BJ (cell line): ENCODE results near the gene SLCO3A1. TPM values are rescaled to one million over a fixed set of nuclear protein-coding genes. Genes with fewer than 3 reads are reported as not detected.

ENCODE experiments used
- CTCF ChIA-PET: fragments of 350-600 bp; formaldehyde crosslinking; extraction: SDS; loops from one replicate; lab custom pipeline; 2021; ENCODE audit warnings: antibody characterized with exemption, inconsistent platforms; lab: Yijun Ruan, JAX
- POLR2A ChIA-PET: fragments of 300-600 bp; sonication (Branson Sonifier 250); formaldehyde crosslinking; extraction: SDS; loops from one replicate; lab custom pipeline; 2021; ENCODE audit warnings: antibody characterized with exemption; lab: Charles Lee
- DNase-seq: peaks from one replicate; pipeline ENCODE4 v3.0.0-alpha.2; 2011; ENCODE audit warnings: low read depth
- H3K27me3 ChIP-seq: 2 replicates; pipeline ENCODE4 v1.6.0; 2011; ENCODE audit warnings: low read length; ENCODE audit not compliant: control insufficient read depth, insufficient read depth
- H3K36me3 ChIP-seq: 2 replicates; pipeline ENCODE4 v1.5.1; 2011; ENCODE audit warnings: low read length; ENCODE audit not compliant: control insufficient read depth, insufficient read depth
- H3K4me3 ChIP-seq: 2 replicates; pipeline ENCODE4 v1.5.1; 2011; ENCODE audit warnings: low read depth, mild to moderate bottlenecking, control low read depth, low read length
- CTCF ChIP-seq: IDR thresholded peaks from 2 replicates; pipeline ENCODE4 v1.5.1; 2011; ENCODE audit warnings: low read depth, mild to moderate bottlenecking, control low read depth, inconsistent platforms, low read length, moderate library complexity; ENCODE audit not compliant: insufficient read depth
- polyA plus RNA-seq: library from polyadenylated mRNA; depleted of rRNA; stranded (reverse); fragments of >200 nt; gene quantifications from 2 replicates; pipeline ENCODE4 v1.2.3, GENCODE V29; 2011

Gene SLCO3A1
- polyA plus RNA-seq, 1 experiment = 7.8 TPM

DNA sequence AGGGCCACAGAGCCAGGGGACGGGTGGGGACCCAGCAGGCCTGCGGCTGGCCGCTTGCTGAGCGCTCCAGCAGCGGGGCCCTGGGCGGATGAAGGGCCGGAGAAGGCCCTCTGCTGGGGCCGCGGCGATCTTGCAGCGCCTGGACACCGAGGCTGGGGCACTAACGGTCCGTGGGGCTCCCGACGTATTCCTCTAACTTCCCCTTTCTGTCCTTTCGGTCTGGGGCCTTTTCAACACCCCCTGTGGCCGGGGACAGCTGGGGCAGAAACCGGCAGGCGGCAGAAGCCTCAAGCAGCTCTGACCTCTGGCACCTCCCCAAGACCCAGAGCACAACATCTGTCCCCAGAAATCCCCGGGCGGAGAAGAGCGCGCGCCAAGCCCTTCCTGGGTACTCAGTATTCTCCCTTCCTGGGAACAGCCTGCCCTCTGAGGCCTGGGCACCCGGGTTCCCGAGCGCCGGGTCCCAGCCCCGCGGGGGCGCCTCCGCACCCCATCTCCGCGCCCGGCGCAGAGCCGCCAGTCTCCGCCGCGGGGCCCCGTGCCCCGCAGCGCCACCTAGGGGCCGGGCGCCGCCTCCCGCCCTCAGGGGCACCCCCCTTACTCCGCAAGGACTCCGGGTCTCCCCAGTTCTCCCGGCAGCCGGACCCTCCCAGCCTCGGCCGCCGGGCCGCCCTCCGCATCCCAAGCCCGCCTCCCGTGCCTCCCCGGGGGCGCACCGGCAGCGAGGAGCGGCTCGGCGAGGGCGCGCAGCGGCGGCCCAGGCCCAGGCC, 582 bp upstream of the SLCO3A1 start:
- TF ChIP-seq CTCF = peak; percentile 78
- Histone ChIP-seq H3K36me3 (no peaks in the 10 kb centered on the region), H3K27me3 (no peaks in the 10 kb centered on the region), H3K4me3 (peak overlapping the region; percentile 58)
- ChIA-PET POLR2A (no interaction called here), CTCF (interaction anchor here (0.6 to 3.1 kb wide), 26 partner anchors 8 to 225 kb away, joined by 3 to 29 read pairs (median 4); no protein-coding TSS in a partner anchor)
- no peak for DNase-seq

DNA sequence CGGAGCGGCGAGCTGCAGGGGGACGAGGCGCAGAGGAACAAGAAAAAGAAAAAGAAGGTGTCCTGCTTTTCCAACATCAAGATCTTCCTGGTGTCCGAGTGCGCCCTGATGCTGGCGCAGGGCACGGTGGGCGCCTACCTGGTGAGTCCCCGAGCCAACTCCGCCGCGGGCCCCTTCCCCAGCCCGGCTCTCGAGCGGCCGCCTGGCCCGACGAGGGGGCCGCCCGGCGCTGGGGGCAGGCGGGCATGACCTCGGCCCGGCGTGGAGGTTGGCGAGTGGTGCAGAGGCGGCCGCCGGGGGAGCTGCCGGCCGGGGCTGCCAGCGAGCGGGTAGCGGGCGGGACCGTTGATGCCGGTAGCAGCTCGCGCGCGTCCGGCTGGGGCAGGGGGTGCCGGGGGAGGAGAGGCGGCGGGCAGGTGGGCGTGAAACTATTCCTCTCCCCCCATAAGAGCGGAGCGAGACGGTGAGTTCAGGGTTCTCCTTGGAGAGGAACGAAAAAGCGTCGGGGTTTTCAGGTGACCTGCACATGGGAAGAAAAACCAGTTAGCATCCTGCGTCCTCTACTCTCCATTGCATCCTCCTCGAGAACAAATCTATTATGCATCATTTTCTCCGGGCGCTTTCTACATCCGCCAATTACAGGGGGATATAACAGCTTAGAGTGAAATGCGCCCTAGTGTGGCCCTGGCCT, 585 bp downstream of the SLCO3A1 start:
- peak overlapping the region; percentile 58 for H3K4me3 ChIP-seq
- CTCF ChIA-PET = interaction anchor here (0.6 to 3.1 kb wide), 16 partner anchors 9 to 316 kb away, joined by 3 to 29 read pairs (median 6); no protein-coding TSS in a partner anchor
- POLR2A ChIA-PET = no interaction called here
- TF ChIP-seq CTCF = no peak
- H3K36me3 ChIP-seq = no peaks in the 10 kb centered on the region
- DNase-seq = no peak
- no peaks in the 10 kb centered on the region for H3K27me3 ChIP-seq

GRCh38 chr15:91854639-91854990, 1.1 kb downstream of the SLCO3A1 start:
- no peak for TF ChIP-seq CTCF
- POLR2A ChIA-PET = no interaction called here
- Histone ChIP-seq H3K36me3 (no peaks in the 10 kb centered on the region), H3K4me3 (peak overlapping the region; percentile 58; the same call in 1 of the 2 replicates), H3K27me3 (no peaks in the 10 kb centered on the region)
- CTCF ChIA-PET = interaction anchor here (0.6 to 3.1 kb wide), 9 partner anchors 8 to 316 kb away, joined by 3 to 29 read pairs (median 8); no protein-coding TSS in a partner anchor
- DNase-seq = no peak

DNA sequence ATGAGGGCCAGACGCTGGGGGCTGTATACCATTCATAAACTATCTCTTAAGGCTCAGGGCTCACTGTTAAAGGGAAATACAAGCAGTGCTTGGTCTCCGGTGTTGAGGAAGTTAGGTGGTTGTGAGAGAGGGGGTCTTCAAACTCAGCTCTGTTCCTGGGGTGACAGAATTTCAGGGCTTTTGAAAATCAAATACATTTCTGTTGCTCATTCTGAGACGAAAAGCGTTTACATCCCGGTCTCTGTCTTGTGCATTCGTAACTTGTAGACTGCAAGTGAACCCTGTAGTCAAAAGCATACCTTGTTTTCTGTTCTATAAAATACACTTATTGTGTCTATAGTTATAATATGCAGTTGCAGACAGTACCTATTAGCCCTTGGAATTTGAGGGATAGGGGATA, 1.7 kb downstream of the SLCO3A1 start:
- TF ChIP-seq CTCF = no peak
- Histone ChIP-seq H3K36me3 (no peaks in the 10 kb centered on the region), H3K4me3 (no peak overlapping the region), H3K27me3 (no peaks in the 10 kb centered on the region)
- POLR2A ChIA-PET = no interaction called here
- DNase-seq = no peak
- CTCF ChIA-PET = interaction anchor here (1.0 to 1.9 kb wide), 2 partner anchors 9 to 223 kb away, joined by 4 to 8 read pairs; no protein-coding TSS in a partner anchor
